ENCODE data around the gene PPP1R12C.
"Not testable (repeated sequence)": the region's sequence is repeated elsewhere in the genome, so short reads cannot be mapped to it uniquely, and the experiment has no call there.

The PPP1R12C gene

GRCh38 chr19:55070466-55071128 lies 46.8 kb downstream of the PPP1R12C start:
- no peak for DNase-seq

- DNase-seq, result no peak
Observed at GRCh38 chr19:55069865-55070197, 47.6 kb downstream of the PPP1R12C start.

- no peak for DNase-seq
Observed at GRCh38 chr19:55068950-55069864, 48.2 kb downstream of the PPP1R12C start.

GRCh38 chr19:55067869-55068268 lies 49.6 kb downstream of the PPP1R12C start:
- no peak for DNase-seq

- DNase-seq, result no peak
Observed at GRCh38 chr19:55066107-55066709, 51.2 kb downstream of the PPP1R12C start.

- DNase-seq, result not testable (repeated sequence)
Observed at GRCh38 chr19:55065516-55065915, 51.9 kb downstream of the PPP1R12C start.

GRCh38 chr19:55063492-55063843 lies 54.0 kb downstream of the PPP1R12C start:
- DNase-seq, result no peak

GRCh38 chr19:55062735-55063491 lies 54.5 kb downstream of the PPP1R12C start, which contains the start of gene RDH13:
RDH13 (minus strand) TSS chr19:55063148; CDS start chr19:55063032, 116 bp downstream.
- DNase-seq, result peak; percentile 90 to 99

GRCh38 chr19:55060287-55060686 lies 57.1 kb downstream of the PPP1R12C start:
- not testable (repeated sequence) for DNase-seq

GRCh38 chr19:55058781-55059610 lies 58.4 kb downstream of the PPP1R12C start:
- DNase-seq, result no peak

GRCh38 chr19:55056827-55057226 lies 60.6 kb downstream of the PPP1R12C start:
- no peak for DNase-seq

- DNase-seq, result no peak
Observed at GRCh38 chr19:55053735-55054134, 63.7 kb downstream of the PPP1R12C start.

GRCh38 chr19:55050749-55051532 lies 66.5 kb downstream of the PPP1R12C start:
- no peak for DNase-seq

GRCh38 chr19:55048446-55048845 lies 69.0 kb downstream of the PPP1R12C start:
- DNase-seq, result no peak

- DNase-seq, result no peak
Observed at GRCh38 chr19:55047951-55048350, 69.5 kb downstream of the PPP1R12C start.

- no peak for DNase-seq
Observed at GRCh38 chr19:55046975-55047622, 70.3 kb downstream of the PPP1R12C start.

- no peak for DNase-seq
Observed at GRCh38 chr19:55044771-55045716, 72.4 kb downstream of the PPP1R12C start.

GRCh38 chr19:55044286-55044685 lies 73.2 kb downstream of the PPP1R12C start:
- DNase-seq, result no peak

- no peak for DNase-seq
Observed at GRCh38 chr19:55042688-55043087, 74.7 kb downstream of the PPP1R12C start.

- DNase-seq, result no peak
Observed at GRCh38 chr19:55042344-55042678, 75.1 kb downstream of the PPP1R12C start.
